NCI-H510A treated with DMSO at 0.1 percent for 48 hours (cell line): ENCODE data around the gene RPL11.
"Not testable (repeated sequence)": the region's sequence is repeated elsewhere in the genome, so short reads cannot be mapped to it uniquely, and the experiment has no call there.

ENCODE experiments used
- DNase-seq: peaks from one replicate; lab custom pipeline; 2025; lab: John Stamatoyannopoulos, UW

Gene RPL11

DNA sequence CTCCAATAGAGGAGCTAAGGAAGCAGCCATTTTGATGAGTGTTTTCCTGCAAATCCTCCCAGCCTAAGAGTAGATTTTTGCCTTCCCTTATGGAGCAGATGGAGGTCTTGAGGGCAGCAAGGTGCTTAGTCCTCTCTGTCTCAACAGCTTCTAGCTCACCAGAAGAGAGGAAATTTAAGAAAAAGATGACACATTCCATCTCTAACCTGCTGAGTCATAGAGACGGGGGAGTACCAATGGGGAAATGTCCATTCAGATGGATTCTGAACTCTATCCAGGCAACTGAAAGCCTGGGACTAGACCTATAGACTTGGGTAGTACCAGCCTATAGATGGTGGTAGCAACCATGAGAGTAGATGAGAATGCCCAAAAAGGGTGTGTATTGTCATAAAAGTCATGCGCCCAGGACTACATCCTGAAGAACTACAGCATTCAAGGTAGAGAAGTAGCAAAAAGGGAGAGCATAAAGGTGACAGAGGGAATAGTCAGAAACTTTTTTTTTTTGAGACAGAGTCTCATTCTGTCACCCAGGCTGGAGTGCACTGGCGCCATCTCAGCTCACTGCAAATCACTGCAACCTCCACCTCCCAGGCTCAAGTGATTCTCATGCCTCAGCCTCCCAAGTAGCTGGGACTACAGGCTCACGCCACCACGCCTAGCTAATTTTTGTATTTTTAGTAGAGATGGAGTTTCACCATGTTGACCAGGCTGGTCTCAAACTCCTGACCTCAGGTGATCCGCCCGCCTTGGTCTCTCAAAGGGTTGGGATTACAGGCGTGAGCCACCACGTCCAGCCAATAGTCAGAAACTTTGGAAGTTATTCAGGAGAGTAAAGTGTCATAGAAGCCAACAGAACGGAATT is 41.0 kb downstream of the RPL11 start:
- no peak for DNase-seq

- DNase-seq = not testable (repeated sequence)
Measured at GRCh38 chr1:23733281-23733680, 41.7 kb downstream of the RPL11 start.

- no peak for DNase-seq
Measured at GRCh38 chr1:23736437-23737134, 45.0 kb downstream of the RPL11 start.

- no peak for DNase-seq
Measured at GRCh38 chr1:23741609-23742008, 50.0 kb downstream of the RPL11 start.

- DNase-seq = peak; percentile 61
Measured at GRCh38 chr1:23742670-23743286, 51.2 kb downstream of the RPL11 start.

DNA sequence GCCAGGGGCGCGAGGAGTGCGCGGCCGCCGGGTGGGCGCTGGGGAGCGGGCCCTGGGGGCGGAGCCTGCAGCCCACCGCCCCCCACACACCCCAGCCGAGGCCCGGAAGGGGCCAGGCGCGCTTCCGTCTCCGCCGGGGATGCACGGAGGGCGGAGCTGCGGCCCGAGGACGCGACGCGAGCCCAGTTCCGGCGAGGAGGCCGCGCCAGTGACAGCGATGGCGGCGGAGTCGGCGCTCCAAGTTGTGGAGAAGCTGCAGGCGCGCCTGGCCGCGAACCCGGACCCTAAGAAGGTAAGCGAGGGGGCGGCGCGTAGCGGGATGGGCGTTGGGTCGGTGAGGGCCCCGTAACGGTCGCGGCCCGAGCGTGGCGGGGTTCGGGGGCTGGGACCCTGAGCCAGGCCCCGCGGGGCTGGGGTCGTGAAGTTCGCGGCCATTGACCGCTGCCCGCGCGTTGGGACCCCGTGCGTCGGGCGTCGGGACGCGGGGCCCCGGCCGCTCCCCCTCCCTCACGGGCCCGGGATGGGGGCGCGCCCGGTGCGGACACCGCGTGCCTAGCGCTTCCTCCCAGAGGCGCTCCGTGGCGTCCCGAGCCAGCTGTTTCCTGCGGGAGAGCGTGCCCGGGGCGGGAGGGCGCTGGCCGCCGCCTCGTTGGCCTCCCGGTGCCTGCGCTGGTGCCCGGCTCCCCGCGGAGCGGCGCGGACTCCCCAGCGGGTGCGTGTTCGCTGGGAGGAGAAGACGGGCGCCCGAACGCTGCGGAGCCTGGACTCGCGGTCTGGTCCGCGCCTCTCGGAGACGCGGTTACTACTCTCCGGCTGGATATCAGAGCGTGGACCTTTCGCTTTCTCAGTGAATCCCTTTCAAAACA is 51.9 kb downstream of the RPL11 start, which contains the start of gene ELOA:
Gene ELOA, plus strand, starts transcription at position 185 of the 866 bp plus-strand sequence. Its CDS starts 33 bp downstream, at position 218.
- DNase-seq = peak; percentile 61

- peak; percentile 28 for DNase-seq
Measured at GRCh38 chr1:23745515-23745914, 53.9 kb downstream of the RPL11 start.
